K562 (cell line): ENCODE data around the gene SYMPK. TPM values are rescaled to one million over a fixed set of nuclear protein-coding genes. Genes with fewer than 3 reads are reported as not detected.

Experiments used
- ATF1 ChIP-seq, 2 experiments: fragments of 450-650 bp in 1 of 2; IDR thresholded peaks; 2 replicates each; pipeline ENCODE4 v1.6.1; 2016; ENCODE audit warnings: missing compliant biosample characterization in 1 of 2, missing genetic modification characterization in 1 of 2
- CBX8 ChIP-seq: fragments of 200-600 bp; sonication (generic); IDR thresholded peaks from 2 replicates; pipeline ENCODE4 v1.6.1; 2012; ENCODE audit warnings: borderline replicate concordance, mixed run types, low read depth, mild to moderate bottlenecking, moderate library complexity, mixed read lengths, low read length, control low read depth, inconsistent platforms; ENCODE audit not compliant: poor library complexity, severe bottlenecking; ENCODE audit errors: extremely low read depth
- KHSRP ChIP-seq: fragments of 450-650 bp; IDR thresholded peaks from 2 replicates; pipeline ENCODE4 v1.6.1; 2017
- RBBP5 ChIP-seq: fragments of 200-600 bp; sonication (generic); IDR thresholded peaks from 2 replicates; pipeline ENCODE4 v1.6.1; 2012; ENCODE audit warnings: borderline replicate concordance, mild to moderate bottlenecking, low read length, control low read depth, inconsistent platforms; ENCODE audit not compliant: insufficient read depth, poor library complexity, severe bottlenecking
- SIN3B ChIP-seq: fragments of 450-650 bp; IDR thresholded peaks from 2 replicates; pipeline ENCODE4 v1.6.1; 2017; ENCODE audit warnings: low read depth, mild to moderate bottlenecking, moderate library complexity
- ZFX ChIP-seq: sonication (generic); formaldehyde crosslinking; IDR thresholded peaks from 2 replicates; pipeline ENCODE4 v1.8.0; 2022; ENCODE audit warnings: mild to moderate bottlenecking, missing genetic modification reagents, moderate library complexity
- ZNF436 ChIP-seq: fragments of 250-450, 450-650 bp; sonication (Bioruptor Pico); formaldehyde crosslinking; IDR thresholded peaks from 2 replicates; pipeline ENCODE4 v1.7.0; 2020; ENCODE audit warnings: mild to moderate bottlenecking
- ZNF561 ChIP-seq: fragments of 450-650 bp; formaldehyde crosslinking; conservative IDR thresholded peaks from 2 replicates; pipeline ENCODE4 v1.4.0; 2020; ENCODE audit warnings: mild to moderate bottlenecking, moderate library complexity
- polyA plus RNA-seq, 8 experiments: library from polyadenylated mRNA; depleted of rRNA in 4 of 8; stranded (reverse) in 5 of 8; unstranded in 3 of 8; fragments of >200 nt; fragmentation: Nextera tagmentation in 2 of 8; fragmentation: Illumina TruSeq in 1 of 8; extraction: Ambion mirVana in 2 of 8; extraction: Trizol in 1 of 8; gene quantifications; 2 replicates each; pipeline versions ENCODE4 v1.2.1 to v1.2.3, GENCODE V29; 2011 to 2014; ENCODE audit warnings: inconsistent platforms in 1 of 8, missing spikeins in 1 of 8
- total RNA-seq, 7 experiments: library from RNA; depleted of rRNA in 6 of 7; stranded (reverse); fragments of >200 nt in 6 of 7; fragmentation: Illumina TruSeq in 2 of 7; extraction: Trizol in 2 of 7; gene quantifications; 2 replicates each; pipeline versions ENCODE4 v1.2.1 to v1.2.3, GENCODE V29; 2011 to 2021; ENCODE audit warnings: low replicate concordance in 1 of 7
- TF ChIP-seq, protein P1 (sequence below), 2 experiments: fragments of 150-350 bp in 1 of 2; IDR thresholded peaks; 2 replicates each; pipeline ENCODE4 v1.6.1; 2012 to 2016; ENCODE audit warnings: low read depth in 2 of 2, low read length in 2 of 2, mild to moderate bottlenecking in 1 of 2, moderate library complexity in 1 of 2
- TF ChIP-seq, protein P2 (sequence below): fragments of 250-450 bp; sonication (Bioruptor Pico); IDR thresholded peaks from 2 replicates; pipeline ENCODE4 v1.8.0; 2021; ENCODE audit warnings: borderline replicate concordance, mild to moderate bottlenecking, moderate library complexity; ENCODE audit not compliant: poor library complexity, severe bottlenecking
- TF ChIP-seq, protein P3 (sequence below): fragments of 450-650 bp; IDR thresholded peaks from 2 replicates; pipeline ENCODE4 v1.6.1; 2016
- TF ChIP-seq, protein P4 (sequence below): fragments of 450-650 bp; IDR thresholded peaks from 2 replicates; pipeline ENCODE4 v1.7.1; 2018; ENCODE audit warnings: mild to moderate bottlenecking, low read depth; ENCODE audit not compliant: partially characterized antibody
- TF ChIP-seq, protein P5 (sequence below): sonication (generic); formaldehyde crosslinking; IDR thresholded peaks from 2 replicates; pipeline ENCODE4 v1.8.0; 2022; ENCODE audit warnings: mild to moderate bottlenecking, missing genetic modification reagents
- TF ChIP-seq, protein P6 (sequence below): fragments of 450-650 bp; formaldehyde crosslinking; conservative IDR thresholded peaks from 2 replicates; pipeline ENCODE4 v1.4.0; 2022; ENCODE audit warnings: mild to moderate bottlenecking, missing genetic modification characterization

SYMPK gene
- total and polyA plus RNA-seq, 9 of the 15 experiments (the other 6 are each of a cell fraction or from before 2014, with no cell fraction given) = 0.73 to 95.5 (median 58.4) TPM

DNA sequence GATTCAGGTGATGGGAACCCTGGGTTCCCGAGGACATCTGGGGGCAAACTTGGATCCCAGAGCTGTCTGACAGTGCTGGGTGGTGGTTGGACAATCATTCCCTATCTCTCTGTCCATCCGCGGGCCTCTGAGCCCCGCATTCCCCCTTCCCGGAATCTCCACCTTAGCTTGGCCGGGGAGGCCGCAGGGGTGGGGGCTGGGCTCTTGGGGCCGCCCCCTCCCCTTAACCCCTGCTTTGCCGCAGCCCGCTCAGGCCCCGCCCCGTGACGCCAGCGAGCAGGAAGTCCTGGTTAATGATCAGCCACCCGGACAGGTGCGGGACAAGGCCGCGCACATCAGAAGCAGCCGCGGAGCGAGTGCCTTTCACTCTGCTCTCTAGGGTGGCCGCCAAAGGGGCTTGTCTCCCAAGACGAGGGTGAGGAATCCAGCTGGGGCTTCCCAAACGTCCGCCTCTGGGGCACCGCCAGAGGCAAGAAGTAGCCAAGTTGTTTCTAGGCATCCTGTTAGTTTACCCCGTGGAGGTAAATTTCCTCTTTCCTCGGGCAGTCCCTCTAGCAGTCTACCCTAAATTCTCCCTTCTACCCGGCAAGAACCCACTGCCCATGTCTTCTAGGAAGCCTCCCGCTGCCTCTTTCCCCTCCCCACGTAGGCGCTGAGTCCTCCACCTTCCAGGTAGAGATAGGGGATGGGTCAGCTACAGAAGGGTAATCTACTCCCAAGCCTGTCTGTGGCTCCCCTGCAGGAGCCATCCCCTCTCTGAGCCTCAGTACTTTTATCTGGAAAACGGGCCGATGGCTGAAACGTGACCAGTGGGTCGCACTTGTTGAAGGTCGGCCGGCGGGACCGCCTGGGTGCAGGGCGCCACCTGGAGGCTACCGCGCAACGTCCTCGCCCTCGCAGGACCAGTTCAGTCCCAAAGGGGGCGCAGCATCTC is 20.0 kb upstream of the SYMPK start (continued):
- TF ChIP-seq, protein P1, sequence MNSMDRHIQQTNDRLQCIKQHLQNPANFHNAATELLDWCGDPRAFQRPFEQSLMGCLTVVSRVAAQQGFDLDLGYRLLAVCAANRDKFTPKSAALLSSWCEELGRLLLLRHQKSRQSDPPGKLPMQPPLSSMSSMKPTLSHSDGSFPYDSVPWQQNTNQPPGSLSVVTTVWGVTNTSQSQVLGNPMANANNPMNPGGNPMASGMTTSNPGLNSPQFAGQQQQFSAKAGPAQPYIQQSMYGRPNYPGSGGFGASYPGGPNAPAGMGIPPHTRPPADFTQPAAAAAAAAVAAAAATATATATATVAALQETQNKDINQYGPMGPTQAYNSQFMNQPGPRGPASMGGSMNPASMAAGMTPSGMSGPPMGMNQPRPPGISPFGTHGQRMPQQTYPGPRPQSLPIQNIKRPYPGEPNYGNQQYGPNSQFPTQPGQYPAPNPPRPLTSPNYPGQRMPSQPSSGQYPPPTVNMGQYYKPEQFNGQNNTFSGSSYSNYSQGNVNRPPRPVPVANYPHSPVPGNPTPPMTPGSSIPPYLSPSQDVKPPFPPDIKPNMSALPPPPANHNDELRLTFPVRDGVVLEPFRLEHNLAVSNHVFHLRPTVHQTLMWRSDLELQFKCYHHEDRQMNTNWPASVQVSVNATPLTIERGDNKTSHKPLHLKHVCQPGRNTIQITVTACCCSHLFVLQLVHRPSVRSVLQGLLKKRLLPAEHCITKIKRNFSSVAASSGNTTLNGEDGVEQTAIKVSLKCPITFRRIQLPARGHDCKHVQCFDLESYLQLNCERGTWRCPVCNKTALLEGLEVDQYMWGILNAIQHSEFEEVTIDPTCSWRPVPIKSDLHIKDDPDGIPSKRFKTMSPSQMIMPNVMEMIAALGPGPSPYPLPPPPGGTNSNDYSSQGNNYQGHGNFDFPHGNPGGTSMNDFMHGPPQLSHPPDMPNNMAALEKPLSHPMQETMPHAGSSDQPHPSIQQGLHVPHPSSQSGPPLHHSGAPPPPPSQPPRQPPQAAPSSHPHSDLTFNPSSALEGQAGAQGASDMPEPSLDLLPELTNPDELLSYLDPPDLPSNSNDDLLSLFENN (IDR thresholded peaks at IDR 0.05; ENCODE audit: low read depth in 2 of 2, low read length in 2 of 2) = 0 out of 4 replicates have a peak, but pooled peaks have one; percentile 26 to 34
- TF ChIP-seq CBX8 (no peak), ATF1 (CRISPR knock-in tag; IDR thresholded peaks at IDR 0.05) (0 out of 2 replicates have a peak, but pooled peaks have one; percentile 8), ATF1 (tag; IDR thresholded peaks at IDR 0.05) (peak; percentile 79), RBBP5 (no peak), SIN3B (0 out of 2 replicates have a peak, but pooled peaks have one; percentile 13), ZNF436 (CRISPR knock-in tag) (no peak), KHSRP (0 out of 2 replicates have a peak, but pooled peaks have one; percentile 27), ZFX (peak; percentile 87), ZNF561 (CRISPR knock-in tag) (no peak)
- TF ChIP-seq, protein P2, sequence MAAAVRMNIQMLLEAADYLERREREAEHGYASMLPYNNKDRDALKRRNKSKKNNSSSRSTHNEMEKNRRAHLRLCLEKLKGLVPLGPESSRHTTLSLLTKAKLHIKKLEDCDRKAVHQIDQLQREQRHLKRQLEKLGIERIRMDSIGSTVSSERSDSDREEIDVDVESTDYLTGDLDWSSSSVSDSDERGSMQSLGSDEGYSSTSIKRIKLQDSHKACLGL (CRISPR knock-in tag) = no peak
- TF ChIP-seq, protein P3, sequence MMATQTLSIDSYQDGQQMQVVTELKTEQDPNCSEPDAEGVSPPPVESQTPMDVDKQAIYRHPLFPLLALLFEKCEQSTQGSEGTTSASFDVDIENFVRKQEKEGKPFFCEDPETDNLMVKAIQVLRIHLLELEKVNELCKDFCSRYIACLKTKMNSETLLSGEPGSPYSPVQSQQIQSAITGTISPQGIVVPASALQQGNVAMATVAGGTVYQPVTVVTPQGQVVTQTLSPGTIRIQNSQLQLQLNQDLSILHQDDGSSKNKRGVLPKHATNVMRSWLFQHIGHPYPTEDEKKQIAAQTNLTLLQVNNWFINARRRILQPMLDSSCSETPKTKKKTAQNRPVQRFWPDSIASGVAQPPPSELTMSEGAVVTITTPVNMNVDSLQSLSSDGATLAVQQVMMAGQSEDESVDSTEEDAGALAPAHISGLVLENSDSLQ = no peak
- TF ChIP-seq, protein P4, sequence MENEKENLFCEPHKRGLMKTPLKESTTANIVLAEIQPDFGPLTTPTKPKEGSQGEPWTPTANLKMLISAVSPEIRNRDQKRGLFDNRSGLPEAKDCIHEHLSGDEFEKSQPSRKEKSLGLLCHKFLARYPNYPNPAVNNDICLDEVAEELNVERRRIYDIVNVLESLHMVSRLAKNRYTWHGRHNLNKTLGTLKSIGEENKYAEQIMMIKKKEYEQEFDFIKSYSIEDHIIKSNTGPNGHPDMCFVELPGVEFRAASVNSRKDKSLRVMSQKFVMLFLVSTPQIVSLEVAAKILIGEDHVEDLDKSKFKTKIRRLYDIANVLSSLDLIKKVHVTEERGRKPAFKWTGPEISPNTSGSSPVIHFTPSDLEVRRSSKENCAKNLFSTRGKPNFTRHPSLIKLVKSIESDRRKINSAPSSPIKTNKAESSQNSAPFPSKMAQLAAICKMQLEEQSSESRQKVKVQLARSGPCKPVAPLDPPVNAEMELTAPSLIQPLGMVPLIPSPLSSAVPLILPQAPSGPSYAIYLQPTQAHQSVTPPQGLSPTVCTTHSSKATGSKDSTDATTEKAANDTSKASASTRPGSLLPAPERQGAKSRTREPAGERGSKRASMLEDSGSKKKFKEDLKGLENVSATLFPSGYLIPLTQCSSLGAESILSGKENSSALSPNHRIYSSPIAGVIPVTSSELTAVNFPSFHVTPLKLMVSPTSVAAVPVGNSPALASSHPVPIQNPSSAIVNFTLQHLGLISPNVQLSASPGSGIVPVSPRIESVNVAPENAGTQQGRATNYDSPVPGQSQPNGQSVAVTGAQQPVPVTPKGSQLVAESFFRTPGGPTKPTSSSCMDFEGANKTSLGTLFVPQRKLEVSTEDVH = no peak
- TF ChIP-seq, protein P5, sequence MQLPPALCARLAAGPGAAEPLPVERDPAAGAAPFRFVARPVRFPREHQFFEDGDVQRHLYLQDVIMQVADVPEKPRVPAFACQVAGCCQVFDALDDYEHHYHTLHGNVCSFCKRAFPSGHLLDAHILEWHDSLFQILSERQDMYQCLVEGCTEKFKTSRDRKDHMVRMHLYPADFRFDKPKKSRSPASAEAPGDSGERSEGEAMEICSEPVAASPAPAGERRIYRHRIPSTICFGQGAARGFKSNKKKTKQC (CRISPR knock-in tag) = peak; percentile 77
- TF ChIP-seq, protein P6, sequence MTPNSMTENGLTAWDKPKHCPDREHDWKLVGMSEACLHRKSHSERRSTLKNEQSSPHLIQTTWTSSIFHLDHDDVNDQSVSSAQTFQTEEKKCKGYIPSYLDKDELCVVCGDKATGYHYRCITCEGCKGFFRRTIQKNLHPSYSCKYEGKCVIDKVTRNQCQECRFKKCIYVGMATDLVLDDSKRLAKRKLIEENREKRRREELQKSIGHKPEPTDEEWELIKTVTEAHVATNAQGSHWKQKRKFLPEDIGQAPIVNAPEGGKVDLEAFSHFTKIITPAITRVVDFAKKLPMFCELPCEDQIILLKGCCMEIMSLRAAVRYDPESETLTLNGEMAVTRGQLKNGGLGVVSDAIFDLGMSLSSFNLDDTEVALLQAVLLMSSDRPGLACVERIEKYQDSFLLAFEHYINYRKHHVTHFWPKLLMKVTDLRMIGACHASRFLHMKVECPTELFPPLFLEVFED (CRISPR knock-in tag) = peak; percentile 54; the same call in 1 of the 2 replicates
